ENCODE measurements around the gene MRPS6. TPM values are rescaled to one million over a fixed set of nuclear protein-coding genes. Genes with fewer than 3 reads are reported as not detected.

Gene MRPS6
- total and polyA plus RNA-seq, 2 experiments from 2014 or later: 13.7 to 83.9 TPM

GRCh38 chr21:34076835-34077234, 3.5 kb downstream of the MRPS6 start:
- Histone ChIP-seq H3K4me2 (ENCODE audit: unreplicated experiment) (peak overlapping the region; percentile 90), H3K9me2 (ENCODE audit: insufficient read depth) (no peaks in the 10 kb centered on the region), H3K4me1 (ENCODE audit: insufficient read depth) (peaks cover 36% of the 10 kb centered on the region), H3K36me3 (ENCODE audit: low read depth) (peaks cover 5% of the 10 kb centered on the region; the same call in 1 of the 2 replicates), H4K20me1 (ENCODE audit: insufficient read depth) (0 out of 2 replicates have a peak, but pooled peaks cover 4% of the 10 kb centered on the region), H3K9me3 (ENCODE audit: low read depth) (no peaks in the 10 kb centered on the region), H3K27ac (no peak overlapping the region), H3K9ac (no peak overlapping the region), H3F3A (ENCODE audit: insufficient read depth) (peaks cover 15% of the 10 kb centered on the region; the same call in 1 of the 2 replicates), H2AFZ (no peak overlapping the region), H3K79me2 (ENCODE audit: insufficient read depth) (peaks cover 76% of the 10 kb centered on the region), H3K27me3 (replicated peaks; ENCODE audit: insufficient read depth) (no peaks in the 10 kb centered on the region), H3K4me3 (no peak overlapping the region; the same call in 1 of the 2 replicates)
- in situ Hi-C loops (cut with MboI): no loop called here
- 100% methylated on average over 1 of the region's 1 CpG for WGBS, 2 experiments (ENCODE audit: low coverage in 1 of 2, low lambda C conversion rate in 2 of 2, missing lambda C conversion rate in 2 of 2)
- TF ChIP-seq EZH2 (IDR thresholded peaks at IDR 0.05; ENCODE audit: insufficient read depth, poor library complexity, severe bottlenecking) (no peak), EZH2phosphoT487 (IDR thresholded peaks at IDR 0.05; ENCODE audit: insufficient read depth, low read depth) (no peak)
- no peak for DNase-seq

GRCh38 chr21:34077888-34078287, 4.5 kb downstream of the MRPS6 start:
- DNase-seq: no peak
- 92 to 100% methylated on average over 1 of the region's 1 CpG for WGBS, 2 experiments (ENCODE audit: low coverage in 1 of 2, low lambda C conversion rate in 2 of 2, missing lambda C conversion rate in 2 of 2)
- Histone ChIP-seq H3K27ac (no peak overlapping the region), H3K4me1 (ENCODE audit: insufficient read depth) (peaks cover 36% of the 10 kb centered on the region), H3K4me2 (ENCODE audit: unreplicated experiment) (no peak overlapping the region), H3K36me3 (ENCODE audit: low read depth) (peaks cover 5% of the 10 kb centered on the region; the same call in 1 of the 2 replicates), H4K20me1 (ENCODE audit: insufficient read depth) (0 out of 2 replicates have a peak, but pooled peaks cover 4% of the 10 kb centered on the region), H3K9ac (no peak overlapping the region), H3K4me3 (no peak overlapping the region), H3F3A (ENCODE audit: insufficient read depth) (peaks cover 15% of the 10 kb centered on the region; the same call in 1 of the 2 replicates), H3K9me3 (ENCODE audit: low read depth) (no peaks in the 10 kb centered on the region), H3K27me3 (replicated peaks; ENCODE audit: insufficient read depth) (no peaks in the 10 kb centered on the region), H2AFZ (no peak overlapping the region), H3K79me2 (ENCODE audit: insufficient read depth) (peaks cover 87% of the 10 kb centered on the region), H3K9me2 (ENCODE audit: insufficient read depth) (no peaks in the 10 kb centered on the region)
- TF ChIP-seq EZH2 (IDR thresholded peaks at IDR 0.05; ENCODE audit: insufficient read depth, poor library complexity, severe bottlenecking) (no peak), EZH2phosphoT487 (IDR thresholded peaks at IDR 0.05; ENCODE audit: insufficient read depth, low read depth) (no peak)
- in situ Hi-C loops (cut with MboI): no loop called here

GRCh38 chr21:34078915-34079314, 5.5 kb downstream of the MRPS6 start:
- H3K79me2 ChIP-seq (ENCODE audit: insufficient read depth): peaks cover 97% of the 10 kb centered on the region
- TF ChIP-seq EZH2phosphoT487 (IDR thresholded peaks at IDR 0.05; ENCODE audit: insufficient read depth, low read depth): no peak
- TF ChIP-seq EZH2 (IDR thresholded peaks at IDR 0.05; ENCODE audit: insufficient read depth, poor library complexity, severe bottlenecking): no peak
- in situ Hi-C loops (cut with MboI): no loop called here
- 70 to 74% methylated on average over 2 of the region's 2 CpGs for WGBS, 2 experiments (ENCODE audit: low coverage in 1 of 2, low lambda C conversion rate in 2 of 2, missing lambda C conversion rate in 2 of 2)
- H3K4me3 ChIP-seq: no peak overlapping the region
- no peaks in the 10 kb centered on the region for H3K27me3 ChIP-seq (replicated peaks; ENCODE audit: insufficient read depth)
- 0 out of 2 replicates have a peak, but pooled peaks cover 4% of the 10 kb centered on the region for H4K20me1 ChIP-seq (ENCODE audit: insufficient read depth)
- H3K9me2 ChIP-seq (ENCODE audit: insufficient read depth): no peaks in the 10 kb centered on the region
- H2AFZ ChIP-seq: no peak overlapping the region
- H3F3A ChIP-seq (ENCODE audit: insufficient read depth): peaks cover 15% of the 10 kb centered on the region; the same call in 1 of the 2 replicates
- no peak overlapping the region for H3K27ac ChIP-seq
- no peak for DNase-seq
- peaks cover 5% of the 10 kb centered on the region; the same call in 1 of the 2 replicates for H3K36me3 ChIP-seq (ENCODE audit: low read depth)
- H3K9me3 ChIP-seq (ENCODE audit: low read depth): no peaks in the 10 kb centered on the region
- peaks cover 36% of the 10 kb centered on the region for H3K4me1 ChIP-seq (ENCODE audit: insufficient read depth)
- no peak overlapping the region for H3K9ac ChIP-seq
- H3K4me2 ChIP-seq (ENCODE audit: unreplicated experiment): no peak overlapping the region

GRCh38 chr21:34080710-34081109, 7.3 kb downstream of the MRPS6 start:
- WGBS, 2 experiments (ENCODE audit: low coverage in 1 of 2, low lambda C conversion rate in 2 of 2, missing lambda C conversion rate in 2 of 2): 96 to 99% methylated on average over 5 of the region's 5 CpGs
- peak overlapping the region; percentile 21 for H3K4me2 ChIP-seq (ENCODE audit: unreplicated experiment)
- no peak overlapping the region for H3K9ac ChIP-seq
- no peak for DNase-seq
- H3F3A ChIP-seq (ENCODE audit: insufficient read depth): peaks cover 12% of the 10 kb centered on the region; the same call in 1 of the 2 replicates
- H3K36me3 ChIP-seq (ENCODE audit: low read depth): peaks cover 5% of the 10 kb centered on the region; the same call in 1 of the 2 replicates
- H3K9me3 ChIP-seq (ENCODE audit: low read depth): no peaks in the 10 kb centered on the region
- 0 out of 2 replicates have a peak, but pooled peaks cover 4% of the 10 kb centered on the region for H4K20me1 ChIP-seq (ENCODE audit: insufficient read depth)
- no peak for TF ChIP-seq EZH2 (IDR thresholded peaks at IDR 0.05; ENCODE audit: insufficient read depth, poor library complexity, severe bottlenecking)
- no peak for TF ChIP-seq EZH2phosphoT487 (IDR thresholded peaks at IDR 0.05; ENCODE audit: insufficient read depth, low read depth)
- no peak overlapping the region for H3K4me3 ChIP-seq
- in situ Hi-C loops (cut with MboI): no loop called here
- no peaks in the 10 kb centered on the region for H3K9me2 ChIP-seq (ENCODE audit: insufficient read depth)
- H3K27me3 ChIP-seq (replicated peaks; ENCODE audit: insufficient read depth): no peaks in the 10 kb centered on the region
- H2AFZ ChIP-seq: no peak overlapping the region
- peaks cover 24% of the 10 kb centered on the region for H3K4me1 ChIP-seq (ENCODE audit: insufficient read depth)
- H3K79me2 ChIP-seq (ENCODE audit: insufficient read depth): peaks cover 98% of the 10 kb centered on the region
- H3K27ac ChIP-seq: no peak overlapping the region
